Breast epithelium (tissue), 3 donors: ENCODE results near the gene ZNF813.
"Not testable (repeated sequence)": the region's sequence is repeated elsewhere in the genome, so short reads cannot be mapped to it uniquely, and the experiment has no call there.

Source experiments
- CTCF ChIP-seq, 3 donors: fragments of 450-650 bp; IDR thresholded peaks; one replicate each; pipeline ENCODE4 v1.5.1; 2016 to 2017; ENCODE audit warnings: antibody characterized with exemption in 3 of 3, mild to moderate bottlenecking in 3 of 3, moderate library complexity in 3 of 3
- POLR2A ChIP-seq: fragments of 450-650 bp; IDR thresholded peaks from one replicate; pipeline ENCODE4 v1.6.1; 2016; ENCODE audit warnings: antibody characterized with exemption, mild to moderate bottlenecking, moderate library complexity

GRCh38 chr19:53474832-53475231 lies 7.3 kb downstream of the ZNF813 start:
- TF ChIP-seq CTCF (IDR thresholded peaks at IDR 0.05); POLR2A: not testable (repeated sequence)
